ENCODE results near the gene PRG2.

DNA sequence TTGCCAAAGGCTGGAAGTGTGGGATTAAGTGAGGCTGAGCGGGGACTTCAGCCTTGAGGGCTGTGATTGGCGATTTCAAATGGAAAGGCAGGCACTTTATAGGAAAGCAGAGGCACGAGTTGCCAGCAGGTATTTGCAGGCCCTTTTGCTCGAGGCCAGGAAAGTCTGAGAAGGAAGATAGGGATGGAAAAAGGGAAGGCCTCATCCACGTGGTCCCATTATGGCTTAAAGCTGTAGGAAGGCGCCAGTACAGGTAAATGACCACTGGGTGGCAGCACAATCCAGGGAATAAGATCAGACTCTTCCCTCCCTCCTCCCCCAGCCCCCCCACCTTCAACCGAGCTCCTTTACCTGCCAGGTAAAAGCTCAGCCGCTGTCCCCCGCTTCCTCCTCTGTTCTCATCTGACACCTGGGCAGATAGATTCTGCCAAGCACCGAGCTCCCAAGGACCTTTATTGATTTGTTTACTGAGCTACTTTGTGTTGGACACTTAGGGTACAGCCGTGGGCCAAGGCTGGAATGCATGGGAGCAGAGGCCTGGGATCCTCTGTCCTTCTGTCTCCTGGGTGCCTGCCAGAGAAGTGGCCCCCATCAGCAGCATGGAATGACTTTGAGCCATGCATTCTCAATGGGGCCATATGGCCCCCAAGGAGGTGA is 44.8 kb downstream of the PRG2 start:
- TF ChIP-seq, protein P1, sequence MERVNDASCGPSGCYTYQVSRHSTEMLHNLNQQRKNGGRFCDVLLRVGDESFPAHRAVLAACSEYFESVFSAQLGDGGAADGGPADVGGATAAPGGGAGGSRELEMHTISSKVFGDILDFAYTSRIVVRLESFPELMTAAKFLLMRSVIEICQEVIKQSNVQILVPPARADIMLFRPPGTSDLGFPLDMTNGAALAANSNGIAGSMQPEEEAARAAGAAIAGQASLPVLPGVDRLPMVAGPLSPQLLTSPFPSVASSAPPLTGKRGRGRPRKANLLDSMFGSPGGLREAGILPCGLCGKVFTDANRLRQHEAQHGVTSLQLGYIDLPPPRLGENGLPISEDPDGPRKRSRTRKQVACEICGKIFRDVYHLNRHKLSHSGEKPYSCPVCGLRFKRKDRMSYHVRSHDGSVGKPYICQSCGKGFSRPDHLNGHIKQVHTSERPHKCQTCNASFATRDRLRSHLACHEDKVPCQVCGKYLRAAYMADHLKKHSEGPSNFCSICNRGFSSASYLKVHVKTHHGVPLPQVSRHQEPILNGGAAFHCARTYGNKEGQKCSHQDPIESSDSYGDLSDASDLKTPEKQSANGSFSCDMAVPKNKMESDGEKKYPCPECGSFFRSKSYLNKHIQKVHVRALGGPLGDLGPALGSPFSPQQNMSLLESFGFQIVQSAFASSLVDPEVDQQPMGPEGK (CRISPR knock-in tag; IDR thresholded peaks at IDR 0.05; ENCODE audit: borderline replicate concordance), result no peak
- TF ChIP-seq, protein P2, sequence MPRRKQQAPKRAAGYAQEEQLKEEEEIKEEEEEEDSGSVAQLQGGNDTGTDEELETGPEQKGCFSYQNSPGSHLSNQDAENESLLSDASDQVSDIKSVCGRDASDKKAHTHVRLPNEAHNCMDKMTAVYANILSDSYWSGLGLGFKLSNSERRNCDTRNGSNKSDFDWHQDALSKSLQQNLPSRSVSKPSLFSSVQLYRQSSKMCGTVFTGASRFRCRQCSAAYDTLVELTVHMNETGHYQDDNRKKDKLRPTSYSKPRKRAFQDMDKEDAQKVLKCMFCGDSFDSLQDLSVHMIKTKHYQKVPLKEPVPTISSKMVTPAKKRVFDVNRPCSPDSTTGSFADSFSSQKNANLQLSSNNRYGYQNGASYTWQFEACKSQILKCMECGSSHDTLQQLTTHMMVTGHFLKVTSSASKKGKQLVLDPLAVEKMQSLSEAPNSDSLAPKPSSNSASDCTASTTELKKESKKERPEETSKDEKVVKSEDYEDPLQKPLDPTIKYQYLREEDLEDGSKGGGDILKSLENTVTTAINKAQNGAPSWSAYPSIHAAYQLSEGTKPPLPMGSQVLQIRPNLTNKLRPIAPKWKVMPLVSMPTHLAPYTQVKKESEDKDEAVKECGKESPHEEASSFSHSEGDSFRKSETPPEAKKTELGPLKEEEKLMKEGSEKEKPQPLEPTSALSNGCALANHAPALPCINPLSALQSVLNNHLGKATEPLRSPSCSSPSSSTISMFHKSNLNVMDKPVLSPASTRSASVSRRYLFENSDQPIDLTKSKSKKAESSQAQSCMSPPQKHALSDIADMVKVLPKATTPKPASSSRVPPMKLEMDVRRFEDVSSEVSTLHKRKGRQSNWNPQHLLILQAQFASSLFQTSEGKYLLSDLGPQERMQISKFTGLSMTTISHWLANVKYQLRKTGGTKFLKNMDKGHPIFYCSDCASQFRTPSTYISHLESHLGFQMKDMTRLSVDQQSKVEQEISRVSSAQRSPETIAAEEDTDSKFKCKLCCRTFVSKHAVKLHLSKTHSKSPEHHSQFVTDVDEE (CRISPR knock-in tag; IDR thresholded peaks at IDR 0.05), result no peak
- TF ChIP-seq ZC3H10 (CRISPR knock-in tag; IDR thresholded peaks at IDR 0.05) (no peak), ZFP3 (CRISPR knock-in tag; IDR thresholded peaks at IDR 0.05) (no peak), TCF4 (CRISPR knock-in tag; IDR thresholded peaks at IDR 0.05; ENCODE audit: borderline replicate concordance) (no peak), ESRRG (CRISPR knock-in tag; IDR thresholded peaks at IDR 0.05) (no peak), PPARA (CRISPR knock-in tag; IDR thresholded peaks at IDR 0.05; ENCODE audit: borderline replicate concordance) (no peak), ARNTL (CRISPR knock-in tag; IDR thresholded peaks at IDR 0.05; ENCODE audit: borderline replicate concordance, low read depth) (no peak)
- TF ChIP-seq, protein P3, sequence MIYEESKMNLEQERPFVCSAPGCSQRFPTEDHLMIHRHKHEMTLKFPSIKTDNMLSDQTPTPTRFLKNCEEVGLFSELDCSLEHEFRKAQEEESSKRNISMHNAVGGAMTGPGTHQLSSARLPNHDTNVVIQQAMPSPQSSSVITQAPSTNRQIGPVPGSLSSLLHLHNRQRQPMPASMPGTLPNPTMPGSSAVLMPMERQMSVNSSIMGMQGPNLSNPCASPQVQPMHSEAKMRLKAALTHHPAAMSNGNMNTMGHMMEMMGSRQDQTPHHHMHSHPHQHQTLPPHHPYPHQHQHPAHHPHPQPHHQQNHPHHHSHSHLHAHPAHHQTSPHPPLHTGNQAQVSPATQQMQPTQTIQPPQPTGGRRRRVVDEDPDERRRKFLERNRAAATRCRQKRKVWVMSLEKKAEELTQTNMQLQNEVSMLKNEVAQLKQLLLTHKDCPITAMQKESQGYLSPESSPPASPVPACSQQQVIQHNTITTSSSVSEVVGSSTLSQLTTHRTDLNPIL (CRISPR knock-in tag; IDR thresholded peaks at IDR 0.05; ENCODE audit: low read depth), result no peak
- TF ChIP-seq, protein P4, sequence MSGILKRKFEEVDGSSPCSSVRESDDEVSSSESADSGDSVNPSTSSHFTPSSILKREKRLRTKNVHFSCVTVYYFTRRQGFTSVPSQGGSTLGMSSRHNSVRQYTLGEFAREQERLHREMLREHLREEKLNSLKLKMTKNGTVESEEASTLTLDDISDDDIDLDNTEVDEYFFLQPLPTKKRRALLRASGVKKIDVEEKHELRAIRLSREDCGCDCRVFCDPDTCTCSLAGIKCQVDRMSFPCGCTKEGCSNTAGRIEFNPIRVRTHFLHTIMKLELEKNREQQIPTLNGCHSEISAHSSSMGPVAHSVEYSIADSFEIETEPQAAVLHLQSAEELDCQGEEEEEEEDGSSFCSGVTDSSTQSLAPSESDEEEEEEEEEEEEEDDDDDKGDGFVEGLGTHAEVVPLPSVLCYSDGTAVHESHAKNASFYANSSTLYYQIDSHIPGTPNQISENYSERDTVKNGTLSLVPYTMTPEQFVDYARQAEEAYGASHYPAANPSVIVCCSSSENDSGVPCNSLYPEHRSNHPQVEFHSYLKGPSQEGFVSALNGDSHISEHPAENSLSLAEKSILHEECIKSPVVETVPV (CRISPR knock-in tag; IDR thresholded peaks at IDR 0.05), result no peak
